AG10803 (cell line): ENCODE measurements around the gene MT1E.

ENCODE experiments used
- DNase-seq: peaks from one replicate; pipeline ENCODE4 v3.0.0; 2010; ENCODE audit warnings: low read depth
- H3K4me3 ChIP-seq: 2 replicates; pipeline ENCODE4 v1.5.1; 2011; ENCODE audit warnings: mild to moderate bottlenecking, low read length, control low read depth
- CTCF ChIP-seq: conservative IDR thresholded peaks from 2 replicates; pipeline ENCODE4 v1.5.1; 2011; ENCODE audit warnings: mild to moderate bottlenecking, low read length, control low read depth, inconsistent platforms

Gene MT1E

GRCh38 chr16:56675685-56676210 lies 50.2 kb downstream of the MT1E start:
- no peak overlapping the region for H3K4me3 ChIP-seq
- no peak for TF ChIP-seq CTCF

More at GRCh38 chr16:56675685-56676210, 50.2 kb downstream of the MT1E start:
- no peak for DNase-seq
